WI38 (cell line): ENCODE measurements around the gene EGFR.

Source experiments
- H3K4me3 ChIP-seq: 2 replicates; pipeline ENCODE4 v1.5.1; 2011; ENCODE audit warnings: low read depth, mild to moderate bottlenecking, control low read depth, low read length
- TF ChIP-seq, protein P1 (sequence below): IDR thresholded peaks from 2 replicates; pipeline ENCODE4 v1.5.1; 2012; ENCODE audit warnings: low read depth, mild to moderate bottlenecking, control low read depth, low read length

The EGFR gene

GRCh38 chr7:55092186-55092974 lies 73.6 kb downstream of the EGFR start:
- no peak overlapping the region for H3K4me3 ChIP-seq
- TF ChIP-seq, protein P1, sequence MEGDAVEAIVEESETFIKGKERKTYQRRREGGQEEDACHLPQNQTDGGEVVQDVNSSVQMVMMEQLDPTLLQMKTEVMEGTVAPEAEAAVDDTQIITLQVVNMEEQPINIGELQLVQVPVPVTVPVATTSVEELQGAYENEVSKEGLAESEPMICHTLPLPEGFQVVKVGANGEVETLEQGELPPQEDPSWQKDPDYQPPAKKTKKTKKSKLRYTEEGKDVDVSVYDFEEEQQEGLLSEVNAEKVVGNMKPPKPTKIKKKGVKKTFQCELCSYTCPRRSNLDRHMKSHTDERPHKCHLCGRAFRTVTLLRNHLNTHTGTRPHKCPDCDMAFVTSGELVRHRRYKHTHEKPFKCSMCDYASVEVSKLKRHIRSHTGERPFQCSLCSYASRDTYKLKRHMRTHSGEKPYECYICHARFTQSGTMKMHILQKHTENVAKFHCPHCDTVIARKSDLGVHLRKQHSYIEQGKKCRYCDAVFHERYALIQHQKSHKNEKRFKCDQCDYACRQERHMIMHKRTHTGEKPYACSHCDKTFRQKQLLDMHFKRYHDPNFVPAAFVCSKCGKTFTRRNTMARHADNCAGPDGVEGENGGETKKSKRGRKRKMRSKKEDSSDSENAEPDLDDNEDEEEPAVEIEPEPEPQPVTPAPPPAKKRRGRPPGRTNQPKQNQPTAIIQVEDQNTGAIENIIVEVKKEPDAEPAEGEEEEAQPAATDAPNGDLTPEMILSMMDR, result no peak

- no peak overlapping the region for H3K4me3 ChIP-seq
- TF ChIP-seq, protein P1, result no peak
Observed at GRCh38 chr7:55092975-55093373, 74.2 kb downstream of the EGFR start.

DNA sequence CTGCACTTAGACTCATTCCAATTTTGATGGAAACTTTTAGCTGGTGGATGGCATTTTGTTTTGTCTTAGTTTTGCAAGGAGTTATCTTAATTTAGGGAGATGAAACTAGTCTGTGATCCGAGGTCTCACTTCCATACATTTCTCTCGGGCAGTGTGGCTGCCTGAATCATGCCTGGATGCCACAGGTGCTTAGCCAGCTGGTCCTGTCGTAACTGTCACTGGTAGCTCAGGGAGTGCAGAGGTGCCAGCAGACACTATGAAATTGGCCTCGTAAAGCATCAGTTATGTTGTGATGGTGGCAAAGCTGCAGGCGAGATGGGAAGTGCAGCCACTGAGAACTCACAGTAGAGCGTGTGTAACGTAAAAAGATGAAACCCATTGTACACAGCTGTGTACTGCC lies 74.9 kb downstream of the EGFR start:
- no peak overlapping the region for H3K4me3 ChIP-seq
- TF ChIP-seq, protein P1, result no peak

DNA sequence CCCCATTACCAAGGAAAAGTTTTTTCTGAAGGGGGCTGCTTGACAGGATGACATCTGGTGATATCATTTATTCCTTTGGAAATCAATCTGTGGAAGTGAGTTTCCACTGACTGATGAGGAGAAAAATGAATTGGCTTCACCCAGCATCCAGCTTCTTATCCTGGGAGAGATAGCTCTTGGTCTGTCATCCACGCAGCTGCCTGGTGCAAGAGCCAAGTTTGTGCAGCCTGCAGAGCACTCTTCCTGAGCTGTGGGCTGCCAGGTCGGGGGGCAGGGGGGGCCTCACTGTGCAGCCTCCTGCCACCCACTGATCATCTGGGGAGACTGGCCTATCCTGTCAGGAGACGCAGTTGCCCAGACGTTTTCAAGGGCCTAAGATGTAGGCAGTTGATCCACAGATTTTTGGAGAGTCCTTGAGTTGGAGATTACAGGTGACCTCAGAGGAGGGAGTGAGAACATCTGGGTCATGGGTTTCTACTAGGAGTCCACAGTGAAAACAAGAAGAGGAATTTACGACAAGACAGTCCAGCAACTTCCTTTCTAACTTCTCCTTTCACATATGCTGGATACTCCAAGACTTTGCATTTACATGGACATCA lies 75.4 kb downstream of the EGFR start:
- TF ChIP-seq, protein P1, result no peak
- H3K4me3 ChIP-seq, result no peak overlapping the region

DNA sequence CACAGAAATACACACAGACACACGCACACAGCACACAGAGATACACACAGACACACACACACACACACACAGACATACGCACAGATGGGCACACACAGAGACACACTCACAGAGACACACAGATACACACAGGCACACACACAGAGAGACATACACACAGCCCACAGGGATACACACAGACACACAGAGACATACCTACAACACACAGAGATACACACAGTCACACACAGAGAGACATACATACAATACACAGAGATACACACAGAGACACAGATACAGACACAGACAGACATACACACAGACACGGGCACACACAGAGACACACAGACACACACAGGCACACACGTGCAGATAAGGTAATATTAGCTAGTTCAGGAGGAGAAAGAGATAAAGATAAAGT lies 76.9 kb downstream of the EGFR start:
- no peak overlapping the region for H3K4me3 ChIP-seq
- TF ChIP-seq, protein P1, result no peak

DNA sequence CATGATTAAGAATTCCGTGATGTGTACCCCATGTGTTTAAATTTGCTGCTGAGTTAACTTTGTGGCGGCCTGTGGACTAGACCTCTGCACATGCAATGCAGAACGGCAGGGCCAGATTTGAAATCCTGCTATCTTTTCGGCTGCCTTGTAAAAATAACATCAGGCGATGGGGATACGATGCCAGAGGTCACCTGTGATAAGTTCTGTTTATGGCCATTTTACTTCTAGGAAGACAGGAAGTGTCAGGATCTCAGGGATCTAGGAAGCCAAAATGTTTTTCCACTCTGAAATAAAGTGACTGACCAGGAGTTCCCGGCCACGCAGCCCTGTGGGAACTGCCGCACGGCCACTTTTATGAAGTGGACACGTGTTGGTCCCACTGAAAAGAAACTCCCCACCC lies 77.5 kb downstream of the EGFR start:
- H3K4me3 ChIP-seq, result no peak overlapping the region
- TF ChIP-seq, protein P1, result no peak

DNA sequence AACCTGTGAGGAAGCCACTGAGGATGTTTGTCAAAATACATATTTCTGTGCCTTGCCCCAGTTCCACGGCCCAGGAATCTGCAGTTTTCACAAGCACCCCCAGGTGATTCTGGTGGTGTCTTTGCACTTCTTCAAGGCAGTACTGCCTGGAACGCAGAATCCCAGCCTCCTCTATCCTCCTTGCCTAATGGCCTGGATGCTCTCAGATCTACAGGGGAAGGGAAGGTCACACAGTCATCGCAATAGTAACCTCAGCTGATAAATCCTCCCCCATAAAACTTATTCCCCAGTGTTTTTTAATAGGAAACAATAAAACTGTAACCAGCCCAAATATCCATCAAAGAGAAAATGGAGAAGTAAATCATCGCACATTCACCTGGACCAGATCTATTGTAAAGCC lies 78.3 kb downstream of the EGFR start:
- TF ChIP-seq, protein P1, result no peak
- no peak overlapping the region for H3K4me3 ChIP-seq
